GM18909 (cell line): ENCODE results near the gene ADARB1.
A peak's percentile ranks its signal among the peaks of the same experiment; 100 is the strongest.

ENCODE experiments used
- ATAC-seq: cut with Tn5 transposase; IDR thresholded peaks from one replicate; pipeline ENCODE4 v1.9.1; 2021; ENCODE audit warnings: mild to moderate bottlenecking; ENCODE audit not compliant: unreplicated experiment, poor library complexity

The ADARB1 gene

GRCh38 chr21:45088729-45089128, 14.3 kb downstream of the ADARB1 start:
- ATAC-seq: no peak

- no peak for ATAC-seq
Measured at GRCh38 chr21:45089964-45090363, 15.6 kb downstream of the ADARB1 start.

GRCh38 chr21:45090966-45091365, 16.6 kb downstream of the ADARB1 start:
- ATAC-seq: no peak

GRCh38 chr21:45091550-45092322, 17.4 kb downstream of the ADARB1 start:
- no peak for ATAC-seq

- ATAC-seq: no peak
Measured at GRCh38 chr21:45093035-45093532, 18.7 kb downstream of the ADARB1 start.

GRCh38 chr21:45094412-45094811, 20.0 kb downstream of the ADARB1 start:
- no peak for ATAC-seq

- ATAC-seq: no peak
Measured at GRCh38 chr21:45095505-45095904, 21.1 kb downstream of the ADARB1 start.

GRCh38 chr21:45096217-45096616, 21.8 kb downstream of the ADARB1 start:
- no peak for ATAC-seq

- ATAC-seq: no peak
Measured at GRCh38 chr21:45097827-45098387, 23.5 kb downstream of the ADARB1 start.

- ATAC-seq: no peak
Measured at GRCh38 chr21:45098867-45099266, 24.5 kb downstream of the ADARB1 start.

- no peak for ATAC-seq
Measured at GRCh38 chr21:45099571-45099970, 25.2 kb downstream of the ADARB1 start.

GRCh38 chr21:45100866-45101265, 26.5 kb downstream of the ADARB1 start:
- no peak for ATAC-seq

GRCh38 chr21:45102391-45102932, 28.1 kb downstream of the ADARB1 start:
- no peak for ATAC-seq

- ATAC-seq: no peak
Measured at GRCh38 chr21:45103971-45104520, 29.7 kb downstream of the ADARB1 start.

- no peak for ATAC-seq
Measured at GRCh38 chr21:45104560-45104959, 30.2 kb downstream of the ADARB1 start.

- no peak for ATAC-seq
Measured at GRCh38 chr21:45105906-45106485, 31.6 kb downstream of the ADARB1 start.

- ATAC-seq: no peak
Measured at GRCh38 chr21:45108034-45108790, 33.8 kb downstream of the ADARB1 start.

- ATAC-seq: no peak
Measured at GRCh38 chr21:45108808-45109781, 34.7 kb downstream of the ADARB1 start.

GRCh38 chr21:45109831-45110492, 35.6 kb downstream of the ADARB1 start:
- ATAC-seq: peak; percentile 83
